Activated B cell treated with CpG ODN at 0.5 μM for 24 hours (primary cell): Measurements from ENCODE around the gene STX1B. TPM values are rescaled to one million over a fixed set of nuclear protein-coding genes. Genes with fewer than 3 reads are reported as not detected.

Experiments
- ATAC-seq: fragments of 200-7000 bp; cut with Tn5 transposase; one replicate; pipeline ENCODE4 v1.10.0; 2021; ENCODE audit warnings: low read depth, mild to moderate bottlenecking, moderate library complexity
- CTCF ChIA-PET: fragments of 350-600 bp; sonication (Branson Sonifier 250); formaldehyde crosslinking; loops from one replicate; lab custom pipeline; 2021; ENCODE audit warnings: antibody characterized with exemption; lab: Charles Lee
- POLR2A ChIA-PET: fragments of 350-600 bp; sonication (Branson Sonifier 250); formaldehyde crosslinking; loops from one replicate; lab custom pipeline; 2021; ENCODE audit warnings: antibody characterized with exemption; lab: Charles Lee
- DNase-seq: peaks from one replicate; pipeline ENCODE4 v3.0.0; 2022
- H3K27ac Mint-ChIP-seq: one replicate; pipeline ENCODE4 v1.8.0; 2020; ENCODE audit warnings: mixed read lengths
- H3K27me3 Mint-ChIP-seq: one replicate; pipeline ENCODE4 v1.8.0; 2021; ENCODE audit warnings: mixed read lengths
- H3K36me3 Mint-ChIP-seq: one replicate; pipeline ENCODE4 v1.8.0; 2021; ENCODE audit warnings: low read depth, mixed read lengths
- H3K4me1 Mint-ChIP-seq: one replicate; pipeline ENCODE4 v1.8.0; 2021; ENCODE audit warnings: mixed read lengths
- H3K4me3 Mint-ChIP-seq: one replicate; pipeline ENCODE4 v1.8.0; 2020; ENCODE audit warnings: mild to moderate bottlenecking, mixed read lengths
- H3K9me3 Mint-ChIP-seq: one replicate; pipeline ENCODE4 v1.8.0; 2020; ENCODE audit warnings: mixed read lengths
- intact Hi-C: fragments of 100-400 bp; cut with micrococcal nuclease; formaldehyde crosslinking; loops from one replicate; pipeline ENCODE4 v1.15.1; 2024
- total RNA-seq: library from RNA; stranded (reverse); gene quantifications from 2 replicates; pipeline ENCODE4 v1.2.3, GENCODE V29; 2022
- TF ChIP-seq, protein P1 (sequence below): fragments of 200-600 bp; IDR thresholded peaks from one replicate; pipeline ENCODE4 v1.8.0; 2022; ENCODE audit warnings: antibody characterized with exemption, mild to moderate bottlenecking

Gene STX1B
- total RNA-seq, 1 donor from 2014 or later, result 1.2 TPM

DNA sequence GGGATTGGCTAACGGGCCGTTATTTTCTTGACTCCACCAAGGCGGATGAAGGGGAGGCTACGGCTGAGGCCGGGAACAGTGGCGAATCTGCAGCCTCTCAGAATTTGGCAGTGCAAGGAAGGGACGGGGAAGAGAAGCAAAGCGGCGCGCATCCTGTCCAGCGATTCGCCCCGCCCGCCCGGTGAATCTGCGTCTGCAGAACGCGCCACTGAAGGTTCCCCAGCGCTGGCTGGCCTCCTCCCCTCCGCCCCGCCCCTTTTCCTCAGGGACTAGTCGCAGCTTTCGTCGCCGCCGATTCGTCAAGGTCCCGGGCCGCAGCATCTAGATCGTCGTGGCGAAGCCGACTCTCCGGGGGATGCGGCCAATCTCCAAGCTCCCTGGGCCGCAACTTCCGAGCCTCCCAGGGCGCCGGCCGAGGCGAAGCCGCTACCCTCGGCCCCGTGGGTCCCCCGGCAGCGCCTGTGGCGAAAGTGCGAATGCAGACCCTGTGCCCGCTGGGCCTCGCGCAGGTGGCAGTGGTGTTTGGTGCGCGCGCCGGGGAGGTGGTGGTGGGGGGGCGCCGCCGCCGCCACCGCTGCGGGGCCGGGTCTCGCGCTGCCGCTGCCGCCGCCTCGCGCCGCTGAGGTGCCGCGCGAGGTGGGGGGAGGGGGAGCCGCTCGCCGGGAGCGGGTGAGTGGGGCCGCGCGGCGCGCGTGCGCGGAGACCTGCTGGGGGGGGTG is 52.8 kb downstream of the STX1B start, which contains the start of gene SETD1A:
Gene SETD1A (plus strand): TSS at position 299 of the 719 bp plus-strand sequence. CDS start 978 bp downstream, outside the sequence.
- ChIA-PET CTCF (no interaction called here), POLR2A (interaction anchor here (0.6 to 1.2 kb wide), 13 partner anchors 11 to 916 kb away, joined by 3 to 9 read pairs (median 3); partner anchors contain the start of genes ARMC5, KAT8, STX1B and ZNF267)
- Mint-ChIP-seq H3K9me3 (no peaks in the 10 kb centered on the region), H3K4me3 (peak within 1 kb of the TSS; percentile 95), H3K4me1 (peaks cover 31% of the 10 kb centered on the region), H3K36me3 (peaks cover 46% of the 10 kb centered on the region), H3K27me3 (no peaks in the 10 kb centered on the region), H3K27ac (peak within 1 kb of the TSS; percentile 99)
- peak; percentile 87 for ATAC-seq
- TF ChIP-seq, protein P1, sequence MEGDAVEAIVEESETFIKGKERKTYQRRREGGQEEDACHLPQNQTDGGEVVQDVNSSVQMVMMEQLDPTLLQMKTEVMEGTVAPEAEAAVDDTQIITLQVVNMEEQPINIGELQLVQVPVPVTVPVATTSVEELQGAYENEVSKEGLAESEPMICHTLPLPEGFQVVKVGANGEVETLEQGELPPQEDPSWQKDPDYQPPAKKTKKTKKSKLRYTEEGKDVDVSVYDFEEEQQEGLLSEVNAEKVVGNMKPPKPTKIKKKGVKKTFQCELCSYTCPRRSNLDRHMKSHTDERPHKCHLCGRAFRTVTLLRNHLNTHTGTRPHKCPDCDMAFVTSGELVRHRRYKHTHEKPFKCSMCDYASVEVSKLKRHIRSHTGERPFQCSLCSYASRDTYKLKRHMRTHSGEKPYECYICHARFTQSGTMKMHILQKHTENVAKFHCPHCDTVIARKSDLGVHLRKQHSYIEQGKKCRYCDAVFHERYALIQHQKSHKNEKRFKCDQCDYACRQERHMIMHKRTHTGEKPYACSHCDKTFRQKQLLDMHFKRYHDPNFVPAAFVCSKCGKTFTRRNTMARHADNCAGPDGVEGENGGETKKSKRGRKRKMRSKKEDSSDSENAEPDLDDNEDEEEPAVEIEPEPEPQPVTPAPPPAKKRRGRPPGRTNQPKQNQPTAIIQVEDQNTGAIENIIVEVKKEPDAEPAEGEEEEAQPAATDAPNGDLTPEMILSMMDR, result no peak
- DNase-seq, result peak; percentile 89
- intact Hi-C loops, result loop anchor here (1.0 to 10.0 kb wide), 9 partner anchors 8 to 917 kb away; partner anchors contain the start of genes ARMC5, FBRS, KAT8 and ORAI3

DNA sequence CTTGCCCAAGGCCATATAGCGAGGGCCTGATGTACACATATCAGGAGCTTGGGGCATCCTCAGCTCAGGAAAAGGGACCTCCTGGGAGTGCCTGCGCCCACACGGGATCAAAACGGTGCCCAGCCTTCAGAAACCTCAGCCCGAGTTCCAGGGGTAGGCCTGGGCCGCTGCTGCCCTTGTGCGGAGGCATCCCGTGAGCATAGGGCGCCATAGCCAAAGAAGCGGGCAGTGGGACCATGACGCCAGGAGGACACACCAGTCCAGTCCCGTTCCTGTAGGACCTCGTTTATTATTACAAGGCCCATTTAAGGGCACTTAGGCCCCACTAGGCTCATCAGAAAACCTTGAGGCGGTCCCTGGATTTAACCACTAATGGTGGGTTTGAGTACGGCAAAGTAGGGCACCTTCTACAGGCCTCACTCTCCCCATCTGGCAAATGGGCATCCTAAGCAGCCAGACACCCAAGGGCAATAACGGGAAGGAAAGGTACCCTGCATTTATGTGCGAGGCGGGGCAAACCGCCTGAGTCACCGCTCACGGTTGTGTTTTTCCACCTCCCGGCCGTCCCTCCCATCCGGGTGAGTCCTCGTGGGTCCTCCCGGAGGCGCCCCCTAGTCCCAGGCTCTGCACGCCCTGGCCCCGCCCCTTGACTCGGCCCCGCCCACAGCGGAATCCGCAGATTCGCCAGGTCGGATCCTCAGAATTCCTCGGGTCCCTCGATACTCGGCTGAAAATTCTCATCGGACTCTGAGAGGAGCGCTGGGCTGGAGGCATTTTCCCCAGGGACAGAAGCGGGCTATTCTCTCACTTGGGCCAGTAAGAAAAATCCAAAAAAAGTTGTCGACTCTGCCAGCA is 53.6 kb downstream of the STX1B start:
- ChIA-PET CTCF (no interaction called here), POLR2A (interaction anchor here (0.6 to 1.2 kb wide), 12 partner anchors 13 to 917 kb away, joined by 3 to 9 read pairs (median 4); partner anchors contain the start of genes ARMC5, KAT8, STX1B and ZNF267)
- peak overlapping the region; percentile 95 for H3K4me3 Mint-ChIP-seq
- H3K36me3 Mint-ChIP-seq, result peaks cover 40% of the 10 kb centered on the region
- intact Hi-C loops, result loop anchor here (1.0 to 10.0 kb wide), 9 partner anchors 8 to 918 kb away; partner anchors contain the start of genes ARMC5, FBRS, KAT8 and ORAI3
- ATAC-seq (peak; percentile 67), DNase-seq (peak; percentile 77)
- no peaks in the 10 kb centered on the region for H3K27me3 Mint-ChIP-seq
- H3K4me1 Mint-ChIP-seq, result peaks cover 31% of the 10 kb centered on the region
- H3K9me3 Mint-ChIP-seq, result no peaks in the 10 kb centered on the region
- H3K27ac Mint-ChIP-seq, result peak overlapping the region; percentile 99
- TF ChIP-seq, protein P1, result no peak

DNA sequence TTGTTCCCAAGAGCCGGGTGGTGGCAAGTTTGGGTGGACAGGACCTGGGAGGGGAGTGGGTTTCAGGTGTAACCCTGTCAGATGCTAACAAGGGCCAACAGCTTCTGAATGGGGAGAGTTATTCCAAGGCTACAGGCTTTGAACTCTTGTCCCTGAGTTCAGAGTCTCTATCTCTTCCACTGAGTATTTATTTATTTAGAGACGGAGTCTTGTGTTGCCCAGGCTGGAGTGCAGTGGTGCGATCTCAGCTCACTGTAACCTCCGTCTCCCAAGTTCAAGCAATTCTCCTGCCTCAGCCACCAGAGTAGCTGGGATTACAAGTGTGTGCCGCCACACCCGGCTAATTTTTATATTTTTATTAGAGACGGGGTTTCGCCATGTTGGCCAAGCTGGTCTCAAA is 55.4 kb downstream of the STX1B start:
- intact Hi-C loops, result loop anchor here (5.0 to 10.0 kb wide), 2 partner anchors 162 to 920 kb away; partner anchors contain the start of genes KAT8 and ZNF267
- no peaks in the 10 kb centered on the region for H3K27me3 Mint-ChIP-seq
- DNase-seq, result no peak
- ChIA-PET CTCF (interaction anchor here (1.1 to 1.6 kb wide), 2 partner anchors 13 to 488 kb away, joined by 4 to 5 read pairs; no protein-coding TSS in a partner anchor), POLR2A (interaction anchor here (1.2 to 2.4 kb wide), 3 partner anchors 26 to 163 kb away, joined by 3 to 12 read pairs (median 4); partner anchors contain the start of genes KAT8, ZNF646 and ZNF668)
- no peaks in the 10 kb centered on the region for H3K9me3 Mint-ChIP-seq
- H3K36me3 Mint-ChIP-seq, result peaks cover 24% of the 10 kb centered on the region
- TF ChIP-seq, protein P1, result no peak
- peaks cover 36% of the 10 kb centered on the region for H3K4me1 Mint-ChIP-seq
- H3K4me3 Mint-ChIP-seq, result no peak overlapping the region
- ATAC-seq, result no peak
- H3K27ac Mint-ChIP-seq, result no peak overlapping the region

DNA sequence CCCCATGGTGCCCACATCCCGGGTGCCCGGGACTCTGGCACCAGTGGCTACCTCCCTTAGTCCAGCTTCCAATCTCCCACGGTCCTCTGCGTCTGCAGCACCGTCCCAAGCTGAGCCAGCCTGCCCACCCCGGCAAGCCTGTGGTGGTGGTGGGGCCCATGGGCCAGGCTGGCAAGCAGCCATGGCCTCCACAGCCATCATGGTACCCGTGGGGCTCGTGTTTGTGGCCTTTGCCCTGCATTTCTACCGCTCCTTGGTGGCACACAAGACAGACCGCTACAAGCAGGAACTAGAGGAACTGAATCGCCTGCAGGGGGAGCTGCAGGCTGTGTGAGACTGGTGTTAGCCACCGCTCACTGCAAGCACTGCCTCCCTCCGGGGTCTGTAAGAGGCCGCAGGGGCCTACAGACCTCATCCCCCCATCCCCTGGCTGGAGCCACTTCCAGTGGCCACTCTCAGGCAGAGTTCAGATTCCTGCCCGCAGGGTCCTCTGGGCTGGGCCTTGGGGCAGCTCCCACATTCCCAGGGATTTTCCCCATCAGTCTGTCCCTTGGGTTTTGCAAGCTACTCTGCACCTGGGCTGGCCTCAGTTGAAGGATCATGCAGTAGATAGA is 56.8 kb downstream of the STX1B start:
- Mint-ChIP-seq H3K9me3 (no peaks in the 10 kb centered on the region), H3K36me3 (peaks cover 18% of the 10 kb centered on the region), H3K27me3 (no peaks in the 10 kb centered on the region), H3K4me3 (no peak overlapping the region), H3K27ac (no peak overlapping the region), H3K4me1 (peaks cover 31% of the 10 kb centered on the region)
- ChIA-PET POLR2A (interaction anchor here (1.4 to 2.4 kb wide), 2 partner anchors 24 to 121 kb away, joined by 3 to 12 read pairs; partner anchors contain the start of genes ZNF646 and ZNF668), CTCF (interaction anchor here (1.1 to 1.9 kb wide), 6 partner anchors 12 to 490 kb away, joined by 3 to 6 read pairs (median 4); partner anchors contain the start of gene KAT8)
- ATAC-seq (no peak), DNase-seq (peak; percentile 42)
- intact Hi-C loops, result loop anchor here (10.0 kb wide), 1 partner anchor 921 kb away; the partner anchor contains the start of gene ZNF267
- TF ChIP-seq, protein P1, result no peak
